ENCODE data around the gene GABRB2.

DNA sequence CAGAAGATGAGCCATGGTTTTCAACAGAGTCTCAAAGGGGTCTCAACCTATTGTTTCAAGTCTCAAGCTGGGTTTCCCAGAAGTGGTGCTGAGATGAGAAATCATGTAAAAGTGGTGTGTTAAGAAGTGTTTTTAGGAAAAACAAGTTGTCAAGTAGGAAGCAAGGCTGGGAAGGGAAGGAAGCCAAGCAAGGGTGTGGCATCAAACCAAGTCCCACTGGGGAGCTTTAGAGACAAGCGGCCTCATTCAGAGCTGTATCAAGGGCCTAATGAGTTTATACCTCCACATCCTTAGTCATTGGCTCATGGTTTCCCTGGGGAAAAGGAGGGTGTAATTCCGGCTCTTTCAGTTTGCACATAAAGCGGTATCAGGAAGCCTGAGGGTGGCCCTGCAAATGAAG lies 26.4 kb upstream of the GABRB2 start:
- no peak for TF ChIP-seq CTCF (conservative IDR thresholded peaks at IDR 0.05)
- TF ChIP-seq ZFX (IDR thresholded peaks at IDR 0.05), result no peak
